Measurements from ENCODE around the gene AMER2. TPM values are rescaled to one million over a fixed set of nuclear protein-coding genes. Genes with fewer than 3 reads are reported as not detected.

The AMER2 gene
- total RNA-seq, 2 experiments from 2014 or later = not detected

GRCh38 chr13:25172303-25172630, 179 bp upstream of the AMER2 start:
- TF ChIP-seq, protein P1, sequence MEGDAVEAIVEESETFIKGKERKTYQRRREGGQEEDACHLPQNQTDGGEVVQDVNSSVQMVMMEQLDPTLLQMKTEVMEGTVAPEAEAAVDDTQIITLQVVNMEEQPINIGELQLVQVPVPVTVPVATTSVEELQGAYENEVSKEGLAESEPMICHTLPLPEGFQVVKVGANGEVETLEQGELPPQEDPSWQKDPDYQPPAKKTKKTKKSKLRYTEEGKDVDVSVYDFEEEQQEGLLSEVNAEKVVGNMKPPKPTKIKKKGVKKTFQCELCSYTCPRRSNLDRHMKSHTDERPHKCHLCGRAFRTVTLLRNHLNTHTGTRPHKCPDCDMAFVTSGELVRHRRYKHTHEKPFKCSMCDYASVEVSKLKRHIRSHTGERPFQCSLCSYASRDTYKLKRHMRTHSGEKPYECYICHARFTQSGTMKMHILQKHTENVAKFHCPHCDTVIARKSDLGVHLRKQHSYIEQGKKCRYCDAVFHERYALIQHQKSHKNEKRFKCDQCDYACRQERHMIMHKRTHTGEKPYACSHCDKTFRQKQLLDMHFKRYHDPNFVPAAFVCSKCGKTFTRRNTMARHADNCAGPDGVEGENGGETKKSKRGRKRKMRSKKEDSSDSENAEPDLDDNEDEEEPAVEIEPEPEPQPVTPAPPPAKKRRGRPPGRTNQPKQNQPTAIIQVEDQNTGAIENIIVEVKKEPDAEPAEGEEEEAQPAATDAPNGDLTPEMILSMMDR (IDR thresholded peaks at IDR 0.05) = no peak
- Mint-ChIP-seq H3K9me3 (no peaks in the 10 kb centered on the region), H3K36me3 (ENCODE audit: low read depth) (no peaks in the 10 kb centered on the region), H3K4me1 (ENCODE audit: low read depth) (peaks cover 11% of the 10 kb centered on the region), H3K4me3 (no peak overlapping the region), H3K27me3 (peaks cover 87% of the 10 kb centered on the region), H3K27ac (no peak overlapping the region)
- POLR2A ChIA-PET = no interaction called here
- ATAC-seq (ENCODE audit: poor library complexity) (no peak), DNase-seq (no peak)
- no peak overlapping the region for H3K4me3 ChIP-seq (ENCODE audit: low read length)
- H3K9me3 ChIP-seq (ENCODE audit: control insufficient read depth in 1 of 2, insufficient read depth in 1 of 2, low read length in 2 of 2) = peaks cover 0 to 7% of the 10 kb centered on the region in 2 experiments
- intact Hi-C loops (cut with DNase I, micrococcal nuclease) = no loop called here
- peaks cover 33 to 54% of the 10 kb centered on the region in 2 experiments for H3K27me3 ChIP-seq (ENCODE audit: control insufficient read depth in 1 of 2, insufficient read depth in 2 of 2, low read length in 2 of 2)
- CTCF ChIA-PET = no interaction called here
- no peaks in the 10 kb centered on the region for H3K36me3 ChIP-seq (ENCODE audit: insufficient read depth, low read length)
- H3K27ac ChIP-seq (ENCODE audit: low read depth in 1 of 2, low read length in 2 of 2) = no peak overlapping the region
- peaks cover 9% of the 10 kb centered on the region for H3K4me1 ChIP-seq (ENCODE audit: insufficient read depth, low read length)

- H3K27ac Mint-ChIP-seq = no peak overlapping the region
- TF ChIP-seq, protein P1 (IDR thresholded peaks at IDR 0.05) = no peak
Observed at GRCh38 chr13:25171170-25171516, 945 bp downstream of the AMER2 start.

DNA sequence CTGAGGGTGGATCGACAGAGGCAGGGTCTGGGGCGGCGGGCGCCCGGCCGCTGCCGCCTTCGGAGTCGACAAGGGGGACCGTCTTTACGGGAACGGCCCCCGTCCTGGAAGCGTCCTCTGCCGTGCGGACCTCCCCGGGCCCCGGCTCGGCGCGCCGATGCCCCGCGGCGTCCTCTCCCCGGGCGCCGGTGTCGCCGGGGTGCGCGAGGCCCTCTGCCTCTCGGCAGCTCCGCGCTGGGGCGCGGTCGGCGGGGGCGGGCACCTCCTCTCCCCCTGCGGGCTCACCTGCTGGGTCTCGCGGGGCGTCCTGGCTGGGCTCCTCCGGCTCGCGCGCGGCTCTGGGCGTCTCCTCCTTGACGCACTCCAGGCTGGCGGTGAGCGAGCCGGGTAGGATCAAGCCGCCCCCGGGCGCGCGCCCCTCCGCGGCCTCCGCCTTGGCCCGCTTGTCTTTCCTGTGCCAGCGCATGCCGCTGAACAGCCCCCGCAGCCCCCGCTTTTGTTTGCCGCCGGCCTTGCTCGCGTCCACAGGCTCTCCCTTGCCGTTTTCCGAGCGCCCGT, 1.5 kb downstream of the AMER2 start:
- peaks cover 25 to 47% of the 10 kb centered on the region in 2 experiments for H3K27me3 ChIP-seq (ENCODE audit: control insufficient read depth in 1 of 2, insufficient read depth in 2 of 2, low read length in 2 of 2)
- no peak overlapping the region for H3K27ac ChIP-seq (ENCODE audit: low read depth in 1 of 2, low read length in 2 of 2)
- Mint-ChIP-seq H3K4me3 (no peak overlapping the region), H3K27ac (no peak overlapping the region), H3K27me3 (peaks cover 75% of the 10 kb centered on the region), H3K4me1 (ENCODE audit: low read depth) (peaks cover 11% of the 10 kb centered on the region), H3K9me3 (no peaks in the 10 kb centered on the region), H3K36me3 (ENCODE audit: low read depth) (no peaks in the 10 kb centered on the region)
- H3K4me1 ChIP-seq (ENCODE audit: insufficient read depth, low read length) = peaks cover 9% of the 10 kb centered on the region
- DNase-seq = peak in 1 of 14 experiments; percentile 3
- H3K4me3 ChIP-seq (ENCODE audit: low read length) = no peak overlapping the region
- intact Hi-C loops (cut with DNase I, micrococcal nuclease) = no loop called here
- ChIA-PET CTCF (no interaction called here), POLR2A (no interaction called here)
- no peak for ATAC-seq (ENCODE audit: poor library complexity)
- peaks cover 0 to 5% of the 10 kb centered on the region in 2 experiments for H3K9me3 ChIP-seq (ENCODE audit: control insufficient read depth in 1 of 2, insufficient read depth in 1 of 2, low read length in 2 of 2)
- H3K36me3 ChIP-seq (ENCODE audit: insufficient read depth, low read length) = no peaks in the 10 kb centered on the region
- TF ChIP-seq, protein P1 (IDR thresholded peaks at IDR 0.05) = no peak

More at GRCh38 chr13:25171170-25171516, 945 bp downstream of the AMER2 start:
- ChIA-PET CTCF (no interaction called here), POLR2A (no interaction called here)
- Histone ChIP-seq H3K9me3 (ENCODE audit: control insufficient read depth in 1 of 2, insufficient read depth in 1 of 2, low read length in 2 of 2) (peaks cover 0 to 5% of the 10 kb centered on the region in 2 experiments), H3K4me3 (ENCODE audit: low read length) (no peak overlapping the region), H3K36me3 (ENCODE audit: insufficient read depth, low read length) (no peaks in the 10 kb centered on the region), H3K27ac (ENCODE audit: low read depth in 1 of 2, low read length in 2 of 2) (no peak overlapping the region), H3K27me3 (ENCODE audit: control insufficient read depth in 1 of 2, insufficient read depth in 2 of 2, low read length in 2 of 2) (peaks cover 24 to 51% of the 10 kb centered on the region in 2 experiments), H3K4me1 (ENCODE audit: insufficient read depth, low read length) (peaks cover 9% of the 10 kb centered on the region)
- H3K4me3 Mint-ChIP-seq = peak overlapping the region; percentile 30
- no peak for ATAC-seq (ENCODE audit: poor library complexity)
- H3K4me1 Mint-ChIP-seq (ENCODE audit: low read depth) = peaks cover 11% of the 10 kb centered on the region
- peaks cover 79% of the 10 kb centered on the region for H3K27me3 Mint-ChIP-seq
- no peak for DNase-seq
- no peaks in the 10 kb centered on the region for H3K36me3 Mint-ChIP-seq (ENCODE audit: low read depth)
- intact Hi-C loops (cut with DNase I, micrococcal nuclease) = no loop called here
- no peaks in the 10 kb centered on the region for H3K9me3 Mint-ChIP-seq

Measured in CD4-positive, alpha-beta T cell (primary cell).